Neural cell (in vitro differentiated cells): ENCODE measurements around the gene SDK2. TPM values are rescaled to one million over a fixed set of nuclear protein-coding genes. Genes with fewer than 3 reads are reported as not detected.

Experiments
- H2AFZ ChIP-seq: fragments of 200-600, 300-800 bp; sonication (generic), shearing (Covaris generic); 2 replicates; pipeline ENCODE4 v1.6.0; 2014; ENCODE audit warnings: low read depth, mild to moderate bottlenecking, antibody characterized with exemption, low read length, moderate library complexity
- H3F3A ChIP-seq: fragments of 200-600 bp; shearing (Covaris generic); 2 replicates; pipeline ENCODE4 v1.6.1; 2016; ENCODE audit warnings: mild to moderate bottlenecking, moderate library complexity, mixed read lengths, antibody characterized with exemption, low read length; ENCODE audit not compliant: insufficient read depth, poor library complexity, severe bottlenecking
- H3K27ac ChIP-seq: fragments of 200-600, 300-800 bp; sonication (generic), shearing (Covaris generic); 2 replicates; pipeline ENCODE4 v1.5.1; 2014; ENCODE audit warnings: mild to moderate bottlenecking, low read length, moderate library complexity
- H3K27me3 ChIP-seq: fragments of 300-800, 200-600 bp; sonication (generic), shearing (Covaris generic); 2 replicates; pipeline ENCODE4 v1.6.0; 2014; ENCODE audit warnings: mild to moderate bottlenecking, low read depth, low read length, moderate library complexity; ENCODE audit not compliant: insufficient read depth
- H3K36me3 ChIP-seq: fragments of 300-800, 200-600 bp; sonication (generic), shearing (Covaris generic); 2 replicates; pipeline ENCODE4 v1.5.1; 2014; ENCODE audit warnings: mild to moderate bottlenecking, antibody characterized with exemption, low read length, moderate library complexity; ENCODE audit not compliant: insufficient read depth
- H3K4me2 ChIP-seq: fragments of 300-800, 200-600 bp; sonication (generic), shearing (Covaris generic); 2 replicates; pipeline ENCODE4 v1.6.0; 2014; ENCODE audit warnings: mild to moderate bottlenecking, low read length
- H3K4me3 ChIP-seq: fragments of 300-800, 200-600 bp; sonication (generic), shearing (Covaris generic); 2 replicates; pipeline ENCODE4 v1.5.1; 2014; ENCODE audit warnings: mild to moderate bottlenecking, low read length, moderate library complexity
- H3K79me2 ChIP-seq: fragments of 200-600 bp; shearing (Covaris generic); replicated peaks from 2 replicates; pipeline ENCODE4 v1.6.0; 2014; ENCODE audit warnings: mild to moderate bottlenecking, low read length, moderate library complexity; ENCODE audit not compliant: insufficient read depth
- H3K9ac ChIP-seq: fragments of 300-800, 200-600 bp; sonication (generic), shearing (Covaris generic); 2 replicates; pipeline ENCODE4 v1.6.1; 2016; ENCODE audit warnings: mild to moderate bottlenecking, low read length, mixed read lengths
- H3K9me2 ChIP-seq: fragments of 200-600 bp; shearing (Covaris generic); 2 replicates; pipeline ENCODE4 v1.6.1; 2016; ENCODE audit warnings: mild to moderate bottlenecking, low read length, mixed read lengths; ENCODE audit not compliant: insufficient read depth
- H3K9me3 ChIP-seq: fragments of 200-600, 300-800 bp; sonication (generic), shearing (Covaris generic); 2 replicates; pipeline ENCODE4 v1.6.1; 2016; ENCODE audit warnings: mild to moderate bottlenecking, mixed run types, low read length, moderate library complexity, mixed read lengths
- H4K20me1 ChIP-seq: fragments of 200-600 bp; shearing (Covaris generic); 2 replicates; pipeline ENCODE4 v1.6.1; 2016; ENCODE audit warnings: mild to moderate bottlenecking, mixed run types; ENCODE audit not compliant: insufficient read depth
- CTCF ChIP-seq: fragments of 450-650 bp; IDR thresholded peaks from 2 replicates; pipeline ENCODE4 v1.5.1; 2014; ENCODE audit warnings: antibody characterized with exemption, mild to moderate bottlenecking, moderate library complexity; ENCODE audit not compliant: poor library complexity, severe bottlenecking
- EP300 ChIP-seq: fragments of 450-650 bp; conservative IDR thresholded peaks from 2 replicates; pipeline ENCODE4 v1.6.1; 2014; ENCODE audit warnings: antibody characterized with exemption, mild to moderate bottlenecking, moderate library complexity; ENCODE audit not compliant: poor library complexity, severe bottlenecking
- EZH2 ChIP-seq: fragments of 200-600, 300-800 bp; shearing (Covaris generic), sonication (generic); IDR thresholded peaks from 2 replicates; pipeline ENCODE4 v1.6.1; 2014; ENCODE audit warnings: antibody characterized with exemption, low read length, borderline replicate concordance, mild to moderate bottlenecking; ENCODE audit not compliant: insufficient read depth, poor library complexity, severe bottlenecking
- MXI1 ChIP-seq: fragments of 450-650 bp; conservative IDR thresholded peaks from 2 replicates; pipeline ENCODE4 v1.6.1; 2014; ENCODE audit warnings: antibody characterized with exemption, mild to moderate bottlenecking; ENCODE audit not compliant: poor library complexity, severe bottlenecking
- POLR2AphosphoS5 ChIP-seq: IDR thresholded peaks from 2 replicates; pipeline ENCODE4 v1.6.1; 2012
- RAD21 ChIP-seq: fragments of 450-650 bp; conservative IDR thresholded peaks from 2 replicates; pipeline ENCODE4 v1.6.1; 2014; ENCODE audit warnings: antibody characterized with exemption, mild to moderate bottlenecking, moderate library complexity
- REST ChIP-seq: IDR thresholded peaks from 2 replicates; pipeline ENCODE4 v1.6.1; 2012; ENCODE audit warnings: borderline replicate concordance
- SMC3 ChIP-seq: fragments of 450-650 bp; conservative IDR thresholded peaks from 2 replicates; pipeline ENCODE4 v1.6.1; 2014; ENCODE audit warnings: antibody characterized with exemption, mild to moderate bottlenecking, moderate library complexity; ENCODE audit not compliant: poor library complexity
- TAF1 ChIP-seq: IDR thresholded peaks from 2 replicates; pipeline ENCODE4 v1.6.1; 2012; ENCODE audit warnings: low read depth
- polyA plus RNA-seq: library from polyadenylated mRNA; depleted of rRNA; stranded (reverse); fragments of >200 nt; gene quantifications from 2 replicates; pipeline ENCODE4 v1.2.3, GENCODE V29; 2014

SDK2 gene
- polyA plus RNA-seq, 1 donor from 2014 or later = 0.73 TPM

- Histone ChIP-seq H3K27me3 (no peaks in the 10 kb centered on the region), H3K27ac (no peak overlapping the region), H3K4me3 (no peak overlapping the region), H3K79me2 (peaks cover 38% of the 10 kb centered on the region), H3F3A (no peaks in the 10 kb centered on the region), H4K20me1 (no peaks in the 10 kb centered on the region), H3K9me2 (no peaks in the 10 kb centered on the region), H2AFZ (no peak overlapping the region), H3K4me2 (no peak overlapping the region), H3K9ac (no peak overlapping the region), H3K36me3 (no peaks in the 10 kb centered on the region), H3K9me3 (no peaks in the 10 kb centered on the region)
- TF ChIP-seq POLR2AphosphoS5 = no peak
- TF ChIP-seq TAF1 = no peak
- TF ChIP-seq SMC3 = no peak
- TF ChIP-seq RAD21 = no peak
- TF ChIP-seq EP300 = no peak
- no peak for TF ChIP-seq MXI1
- no peak for TF ChIP-seq REST
- TF ChIP-seq CTCF = no peak
- TF ChIP-seq EZH2 = no peak
Measured at GRCh38 chr17:73610331-73610911, 33.8 kb downstream of the SDK2 start.

GRCh38 chr17:73609758-73610157 is 34.5 kb downstream of the SDK2 start:
- Histone ChIP-seq H2AFZ (no peak overlapping the region), H3K79me2 (peaks cover 38% of the 10 kb centered on the region), H4K20me1 (no peaks in the 10 kb centered on the region), H3K9me3 (no peaks in the 10 kb centered on the region), H3K9ac (no peak overlapping the region), H3K4me2 (no peak overlapping the region), H3K36me3 (no peaks in the 10 kb centered on the region), H3K27me3 (no peaks in the 10 kb centered on the region), H3K4me3 (no peak overlapping the region), H3F3A (no peaks in the 10 kb centered on the region), H3K9me2 (no peaks in the 10 kb centered on the region), H3K27ac (no peak overlapping the region)
- TF ChIP-seq EP300 = no peak
- no peak for TF ChIP-seq RAD21
- TF ChIP-seq TAF1 = no peak
- TF ChIP-seq POLR2AphosphoS5 = no peak
- no peak for TF ChIP-seq MXI1
- TF ChIP-seq EZH2 = no peak
- no peak for TF ChIP-seq CTCF
